Measurements from ENCODE around the gene SLC13A2. TPM values are rescaled to one million over a fixed set of nuclear protein-coding genes. Genes with fewer than 3 reads are reported as not detected.
"Not testable (repeated sequence)": the region's sequence is repeated elsewhere in the genome, so short reads cannot be mapped to it uniquely, and the experiment has no call there.

SLC13A2 gene
- total RNA-seq, 1 experiment from 2014 or later: not detected

DNA sequence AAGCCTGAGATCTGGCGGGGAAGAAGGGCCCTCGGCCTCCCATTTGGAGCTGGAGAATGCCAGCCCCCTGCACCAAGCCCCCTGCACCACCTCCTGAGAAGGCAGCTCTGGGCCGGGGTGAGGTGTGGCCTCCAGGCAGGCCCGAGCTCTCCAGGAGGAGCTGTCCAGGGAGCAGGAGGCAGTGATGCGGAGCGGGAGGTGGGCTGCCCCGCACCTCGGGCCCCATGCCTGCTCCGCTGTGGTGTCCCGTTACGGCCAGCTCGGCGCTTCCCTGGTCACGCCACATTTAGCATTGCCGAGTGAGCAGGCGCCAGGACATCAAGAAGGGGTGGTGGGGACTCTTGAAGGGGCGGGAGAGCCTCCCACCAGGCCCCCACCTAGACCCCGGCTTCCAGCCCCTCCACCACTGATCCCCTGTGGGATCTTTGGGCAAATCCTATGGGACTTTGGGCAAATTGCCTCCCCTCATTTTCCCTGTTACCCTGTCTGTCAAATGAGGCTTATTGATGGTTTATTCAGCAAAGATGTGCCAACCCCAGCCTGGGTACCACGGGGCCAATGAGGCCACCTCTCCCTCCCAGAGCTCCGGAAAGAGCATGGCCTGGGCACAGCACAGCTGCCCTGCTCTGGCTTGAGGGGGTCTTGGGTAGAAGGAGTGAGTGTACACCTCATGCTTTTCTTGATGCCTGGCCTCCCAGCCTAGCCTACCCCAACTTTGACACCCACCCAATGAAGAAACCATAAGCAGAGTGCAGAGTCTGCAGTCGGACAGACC, 48.1 kb downstream of the SLC13A2 start:
- TF ChIP-seq EGR1 (IDR thresholded peaks at IDR 0.05; ENCODE audit: low read depth) (no peak), SRF (IDR thresholded peaks at IDR 0.05; ENCODE audit: low read depth) (no peak), JUND (IDR thresholded peaks at IDR 0.05) (no peak), ZFX (IDR thresholded peaks at IDR 0.05) (no peak), EZH2 (IDR thresholded peaks at IDR 0.05) (no peak), POLR2AphosphoS5 (IDR thresholded peaks at IDR 0.05; ENCODE audit: low read depth, low read length) (no peak), RAD21 (IDR thresholded peaks at IDR 0.05; ENCODE audit: low read depth) (no peak), YY1 (IDR thresholded peaks at IDR 0.05; ENCODE audit: extremely low read depth, insufficient replicate concordance, low read depth, low read length) (no peak), SP1 (IDR thresholded peaks at IDR 0.05; ENCODE audit: low read depth) (no peak), POLR2A (IDR thresholded peaks at IDR 0.05; ENCODE audit: borderline replicate concordance, extremely low read depth, insufficient read depth, insufficient read length) (no peak)
- TF ChIP-seq, protein P1, sequence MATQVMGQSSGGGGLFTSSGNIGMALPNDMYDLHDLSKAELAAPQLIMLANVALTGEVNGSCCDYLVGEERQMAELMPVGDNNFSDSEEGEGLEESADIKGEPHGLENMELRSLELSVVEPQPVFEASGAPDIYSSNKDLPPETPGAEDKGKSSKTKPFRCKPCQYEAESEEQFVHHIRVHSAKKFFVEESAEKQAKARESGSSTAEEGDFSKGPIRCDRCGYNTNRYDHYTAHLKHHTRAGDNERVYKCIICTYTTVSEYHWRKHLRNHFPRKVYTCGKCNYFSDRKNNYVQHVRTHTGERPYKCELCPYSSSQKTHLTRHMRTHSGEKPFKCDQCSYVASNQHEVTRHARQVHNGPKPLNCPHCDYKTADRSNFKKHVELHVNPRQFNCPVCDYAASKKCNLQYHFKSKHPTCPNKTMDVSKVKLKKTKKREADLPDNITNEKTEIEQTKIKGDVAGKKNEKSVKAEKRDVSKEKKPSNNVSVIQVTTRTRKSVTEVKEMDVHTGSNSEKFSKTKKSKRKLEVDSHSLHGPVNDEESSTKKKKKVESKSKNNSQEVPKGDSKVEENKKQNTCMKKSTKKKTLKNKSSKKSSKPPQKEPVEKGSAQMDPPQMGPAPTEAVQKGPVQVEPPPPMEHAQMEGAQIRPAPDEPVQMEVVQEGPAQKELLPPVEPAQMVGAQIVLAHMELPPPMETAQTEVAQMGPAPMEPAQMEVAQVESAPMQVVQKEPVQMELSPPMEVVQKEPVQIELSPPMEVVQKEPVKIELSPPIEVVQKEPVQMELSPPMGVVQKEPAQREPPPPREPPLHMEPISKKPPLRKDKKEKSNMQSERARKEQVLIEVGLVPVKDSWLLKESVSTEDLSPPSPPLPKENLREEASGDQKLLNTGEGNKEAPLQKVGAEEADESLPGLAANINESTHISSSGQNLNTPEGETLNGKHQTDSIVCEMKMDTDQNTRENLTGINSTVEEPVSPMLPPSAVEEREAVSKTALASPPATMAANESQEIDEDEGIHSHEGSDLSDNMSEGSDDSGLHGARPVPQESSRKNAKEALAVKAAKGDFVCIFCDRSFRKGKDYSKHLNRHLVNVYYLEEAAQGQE (IDR thresholded peaks at IDR 0.05; ENCODE audit: low read depth): no peak
- TF ChIP-seq, protein P2, sequence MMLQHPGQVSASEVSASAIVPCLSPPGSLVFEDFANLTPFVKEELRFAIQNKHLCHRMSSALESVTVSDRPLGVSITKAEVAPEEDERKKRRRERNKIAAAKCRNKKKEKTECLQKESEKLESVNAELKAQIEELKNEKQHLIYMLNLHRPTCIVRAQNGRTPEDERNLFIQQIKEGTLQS (IDR thresholded peaks at IDR 0.05): no peak
- TF ChIP-seq, protein P3, sequence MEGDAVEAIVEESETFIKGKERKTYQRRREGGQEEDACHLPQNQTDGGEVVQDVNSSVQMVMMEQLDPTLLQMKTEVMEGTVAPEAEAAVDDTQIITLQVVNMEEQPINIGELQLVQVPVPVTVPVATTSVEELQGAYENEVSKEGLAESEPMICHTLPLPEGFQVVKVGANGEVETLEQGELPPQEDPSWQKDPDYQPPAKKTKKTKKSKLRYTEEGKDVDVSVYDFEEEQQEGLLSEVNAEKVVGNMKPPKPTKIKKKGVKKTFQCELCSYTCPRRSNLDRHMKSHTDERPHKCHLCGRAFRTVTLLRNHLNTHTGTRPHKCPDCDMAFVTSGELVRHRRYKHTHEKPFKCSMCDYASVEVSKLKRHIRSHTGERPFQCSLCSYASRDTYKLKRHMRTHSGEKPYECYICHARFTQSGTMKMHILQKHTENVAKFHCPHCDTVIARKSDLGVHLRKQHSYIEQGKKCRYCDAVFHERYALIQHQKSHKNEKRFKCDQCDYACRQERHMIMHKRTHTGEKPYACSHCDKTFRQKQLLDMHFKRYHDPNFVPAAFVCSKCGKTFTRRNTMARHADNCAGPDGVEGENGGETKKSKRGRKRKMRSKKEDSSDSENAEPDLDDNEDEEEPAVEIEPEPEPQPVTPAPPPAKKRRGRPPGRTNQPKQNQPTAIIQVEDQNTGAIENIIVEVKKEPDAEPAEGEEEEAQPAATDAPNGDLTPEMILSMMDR (IDR thresholded peaks at IDR 0.05 in 2 of 3, conservative IDR thresholded peaks at IDR 0.05 in 1 of 3; ENCODE audit: borderline replicate concordance in 1 of 3, insufficient read depth in 1 of 3, low read depth in 2 of 3, low read length in 2 of 3): no peak
- TF ChIP-seq, protein P4, sequence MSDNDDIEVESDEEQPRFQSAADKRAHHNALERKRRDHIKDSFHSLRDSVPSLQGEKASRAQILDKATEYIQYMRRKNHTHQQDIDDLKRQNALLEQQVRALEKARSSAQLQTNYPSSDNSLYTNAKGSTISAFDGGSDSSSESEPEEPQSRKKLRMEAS (IDR thresholded peaks at IDR 0.05): no peak
- no peaks in the 10 kb centered on the region for H3K9me2 ChIP-seq (ENCODE audit: insufficient read depth)
- no peak overlapping the region for H3K4me3 ChIP-seq (replicated peaks in 1 of 2; ENCODE audit: low read depth in 1 of 2, low read length in 2 of 2)
- no peak for DNase-seq (ENCODE audit: low read depth, low spot score)
- no peak overlapping the region for H2AFZ ChIP-seq (ENCODE audit: low read depth, low read length, poor library complexity, severe bottlenecking)
- intact Hi-C loops (cut with micrococcal nuclease): no loop called here
- H3K36me3 ChIP-seq (ENCODE audit: control insufficient read depth in 1 of 2, insufficient read depth in 2 of 2, low read length in 2 of 2): no peaks in the 10 kb centered on the region
- H3K27ac ChIP-seq (ENCODE audit: low read depth, low read length): no peak overlapping the region
- POLR2A ChIA-PET: no interaction called here
- H3K27me3 ChIP-seq (ENCODE audit: insufficient read depth, low read length): no peaks in the 10 kb centered on the region
- no peaks in the 10 kb centered on the region for H3K79me2 ChIP-seq (ENCODE audit: insufficient read depth, low read length)
- H3K9me3 ChIP-seq (ENCODE audit: control insufficient read depth in 1 of 2, insufficient read depth in 1 of 2, low read depth in 1 of 2, low read length in 2 of 2): no peaks in the 10 kb centered on the region
- BruUV-seq (replicated peaks): no TSS peak
- peaks cover 0 to 5% of the 10 kb centered on the region in 2 experiments; a peak in 1 of 4 replicates for H3K4me1 ChIP-seq (ENCODE audit: control insufficient read depth in 1 of 2, insufficient read depth in 2 of 2, low read length in 2 of 2)
- H3K9ac ChIP-seq (ENCODE audit: low read length): no peak overlapping the region
- ATAC-seq: no peak
- no peak overlapping the region for H3K4me2 ChIP-seq (ENCODE audit: low read length)
- H4K20me1 ChIP-seq (ENCODE audit: insufficient read depth): no peaks in the 10 kb centered on the region
- CTCF ChIA-PET: no interaction called here
- RAD21 ChIA-PET (ENCODE audit: low non-redundant PET in 1 of 2, low total read pairs in 2 of 2, uncharacterized antibody in 2 of 2, unreplicated experiment in 2 of 2): no interaction called here

DNA sequence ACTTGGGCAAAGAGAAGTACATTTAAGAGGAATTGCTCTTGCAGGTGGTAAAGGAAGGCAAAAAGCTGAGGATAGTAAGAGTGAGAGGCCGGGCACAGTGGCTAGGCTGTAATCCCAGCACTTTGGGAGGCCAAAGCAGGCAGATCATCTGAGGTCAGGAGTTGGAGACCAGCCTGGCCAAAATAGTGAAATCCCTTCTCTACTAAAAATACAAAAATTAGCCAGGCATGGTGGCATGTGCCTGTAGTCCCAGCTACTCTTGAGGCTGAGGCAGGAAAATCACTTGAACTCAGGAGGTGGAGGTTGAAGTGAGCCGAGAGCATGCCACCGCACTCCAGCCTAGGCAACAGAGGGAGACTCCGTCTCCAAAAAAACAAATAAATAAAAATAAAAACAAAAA, 48.8 kb downstream of the SLC13A2 start:
- H3K27ac ChIP-seq (ENCODE audit: low read depth, low read length); H3K9ac ChIP-seq (ENCODE audit: low read length); H3K79me2 ChIP-seq (ENCODE audit: insufficient read depth, low read length); CTCF ChIA-PET; H2AFZ ChIP-seq (ENCODE audit: low read depth, low read length, poor library complexity, severe bottlenecking); H3K4me3 ChIP-seq (replicated peaks in 1 of 2; ENCODE audit: low read depth in 1 of 2, low read length in 2 of 2); intact Hi-C loops (cut with micrococcal nuclease); RAD21 ChIA-PET (ENCODE audit: low non-redundant PET in 1 of 2, low total read pairs in 2 of 2, uncharacterized antibody in 2 of 2, unreplicated experiment in 2 of 2); H4K20me1 ChIP-seq (ENCODE audit: insufficient read depth); POLR2A ChIA-PET; H3K4me1 ChIP-seq (ENCODE audit: control insufficient read depth in 1 of 2, insufficient read depth in 2 of 2, low read length in 2 of 2); DNase-seq (ENCODE audit: low read depth, low spot score); H3K9me2 ChIP-seq (ENCODE audit: insufficient read depth); H3K36me3 ChIP-seq (ENCODE audit: control insufficient read depth in 1 of 2, insufficient read depth in 2 of 2, low read length in 2 of 2); ATAC-seq; H3K27me3 ChIP-seq (ENCODE audit: insufficient read depth, low read length); H3K4me2 ChIP-seq (ENCODE audit: low read length); BruUV-seq (replicated peaks); H3K9me3 ChIP-seq (ENCODE audit: control insufficient read depth in 1 of 2, insufficient read depth in 1 of 2, low read depth in 1 of 2, low read length in 2 of 2): not testable (repeated sequence)

Data from HCT116 (cell line).